Measurements from ENCODE around the gene SRPK2.

DNA sequence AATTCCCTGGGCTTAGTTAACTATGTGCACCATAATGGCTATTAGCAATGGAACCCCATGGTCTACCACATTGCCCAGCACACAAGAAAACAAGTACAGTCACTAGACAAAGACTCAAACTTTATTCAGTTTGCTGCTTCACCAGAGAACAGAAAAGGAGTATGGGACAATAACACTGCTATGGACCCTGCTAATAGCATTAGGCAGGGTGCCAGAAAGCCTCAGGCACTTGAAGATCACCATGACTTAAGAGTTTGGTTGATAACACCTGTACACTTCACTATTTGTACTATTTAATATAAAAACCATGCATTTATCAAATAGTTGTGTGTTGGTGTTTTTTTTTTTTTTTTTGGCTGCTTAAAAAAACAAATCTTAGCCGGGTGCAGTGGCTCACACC is 215.1 kb downstream of the SRPK2 start:
- TF ChIP-seq, protein P1, sequence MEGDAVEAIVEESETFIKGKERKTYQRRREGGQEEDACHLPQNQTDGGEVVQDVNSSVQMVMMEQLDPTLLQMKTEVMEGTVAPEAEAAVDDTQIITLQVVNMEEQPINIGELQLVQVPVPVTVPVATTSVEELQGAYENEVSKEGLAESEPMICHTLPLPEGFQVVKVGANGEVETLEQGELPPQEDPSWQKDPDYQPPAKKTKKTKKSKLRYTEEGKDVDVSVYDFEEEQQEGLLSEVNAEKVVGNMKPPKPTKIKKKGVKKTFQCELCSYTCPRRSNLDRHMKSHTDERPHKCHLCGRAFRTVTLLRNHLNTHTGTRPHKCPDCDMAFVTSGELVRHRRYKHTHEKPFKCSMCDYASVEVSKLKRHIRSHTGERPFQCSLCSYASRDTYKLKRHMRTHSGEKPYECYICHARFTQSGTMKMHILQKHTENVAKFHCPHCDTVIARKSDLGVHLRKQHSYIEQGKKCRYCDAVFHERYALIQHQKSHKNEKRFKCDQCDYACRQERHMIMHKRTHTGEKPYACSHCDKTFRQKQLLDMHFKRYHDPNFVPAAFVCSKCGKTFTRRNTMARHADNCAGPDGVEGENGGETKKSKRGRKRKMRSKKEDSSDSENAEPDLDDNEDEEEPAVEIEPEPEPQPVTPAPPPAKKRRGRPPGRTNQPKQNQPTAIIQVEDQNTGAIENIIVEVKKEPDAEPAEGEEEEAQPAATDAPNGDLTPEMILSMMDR (conservative IDR thresholded peaks at IDR 0.05; ENCODE audit: low read depth, low read length): no peak
- no peak for TF ChIP-seq EZH2phosphoT487 (IDR thresholded peaks at IDR 0.05; ENCODE audit: borderline replicate concordance, low read length)
- no peak for TF ChIP-seq EZH2 (IDR thresholded peaks at IDR 0.05; ENCODE audit: low read length, unreplicated experiment)

Measured in PC-3 (cell line).